DMS114 treated with DMSO at 0.1 percent for 48 hours (cell line): ENCODE measurements around the gene HEMK1.

Experiments used
- DNase-seq: peaks from one replicate; lab custom pipeline; 2025; ENCODE audit not compliant: unreplicated experiment; lab: John Stamatoyannopoulos, UW

The HEMK1 gene

GRCh38 chr3:50572801-50573371 lies 3.6 kb downstream of the HEMK1 start:
- no peak for DNase-seq

DNA sequence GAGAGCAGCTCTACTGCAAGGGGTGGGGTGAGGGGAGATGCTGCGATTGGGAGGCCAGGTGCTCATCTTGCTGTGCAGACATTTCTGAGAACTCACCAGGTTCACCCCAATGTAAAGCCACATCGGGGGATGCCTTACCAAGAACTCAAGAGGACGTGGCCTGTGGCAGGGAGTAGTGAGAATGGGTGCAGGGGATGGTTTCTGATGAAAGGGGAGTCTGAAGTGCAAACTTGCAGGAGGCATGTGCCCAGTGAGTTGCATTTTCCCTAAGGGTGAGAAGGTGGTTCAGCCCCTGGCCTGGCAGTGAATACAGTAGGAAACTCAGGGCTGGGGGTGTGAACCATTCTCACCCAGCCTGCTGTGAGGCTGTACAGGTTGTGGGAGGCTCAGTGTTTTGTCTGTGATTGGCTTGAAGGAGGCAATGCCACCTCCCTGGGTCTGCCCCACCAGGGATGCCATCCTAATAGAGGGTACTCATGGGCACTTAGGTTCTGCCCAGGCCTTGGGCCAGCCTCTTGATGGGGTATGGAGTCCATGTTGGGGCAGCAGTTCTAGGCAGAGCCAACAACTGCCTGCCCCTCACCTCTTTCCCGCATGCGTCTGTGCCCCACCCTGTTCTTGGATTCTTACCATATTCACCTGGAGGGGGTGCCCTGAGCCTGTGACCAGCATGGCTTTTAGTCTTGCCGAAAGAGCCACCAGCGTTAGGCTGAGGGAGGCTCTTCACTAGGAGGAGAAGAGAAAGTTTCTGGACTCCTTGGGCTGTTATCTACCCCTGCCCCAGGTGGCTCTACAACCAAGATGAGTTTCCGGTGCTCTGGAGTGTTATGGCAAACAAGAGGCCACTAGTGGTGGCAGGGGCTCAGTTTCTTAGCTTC lies 4.5 kb downstream of the HEMK1 start:
- DNase-seq = no peak

DNA sequence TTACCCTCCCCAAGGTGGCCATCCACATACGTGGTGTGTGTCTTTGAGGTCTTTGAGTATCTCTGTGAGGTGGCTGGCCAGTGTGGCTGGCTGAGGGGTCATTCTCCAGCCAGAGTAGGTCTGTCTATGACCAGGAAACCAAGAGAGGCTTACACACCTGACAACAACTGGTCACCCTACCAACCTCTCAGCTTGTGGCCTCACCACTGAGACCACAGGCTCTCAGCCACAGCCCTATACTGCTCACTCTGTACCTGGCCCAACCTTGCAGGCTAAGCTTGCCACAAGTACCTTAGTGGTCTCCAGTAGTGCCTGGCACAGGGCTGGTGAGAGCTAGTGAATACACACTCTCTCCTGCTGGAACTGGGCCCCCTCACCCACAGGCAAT lies 5.1 kb downstream of the HEMK1 start:
- no peak for DNase-seq

- no peak for DNase-seq
Measured at GRCh38 chr3:50575372-50575771, 6.0 kb downstream of the HEMK1 start.

DNA sequence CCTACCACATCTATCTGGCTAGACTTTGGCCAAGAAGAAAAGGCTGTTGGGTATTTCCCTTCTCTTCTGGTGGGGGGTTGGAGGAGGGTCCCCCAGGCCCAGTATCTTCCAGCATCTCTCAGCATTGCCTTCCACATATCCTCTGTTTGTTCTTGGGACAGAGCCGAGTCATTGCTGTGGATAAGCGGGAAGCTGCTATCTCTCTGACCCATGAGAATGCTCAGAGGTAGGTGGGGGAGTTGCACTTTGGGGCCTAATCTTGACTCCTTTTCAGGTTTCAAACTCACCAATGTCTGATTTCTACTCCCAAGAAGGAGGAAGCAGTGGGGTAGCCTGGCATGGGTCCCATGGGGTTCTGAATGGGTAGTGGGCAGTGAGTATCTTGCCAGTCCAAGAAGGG lies 8.0 kb downstream of the HEMK1 start:
- DNase-seq = no peak

GRCh38 chr3:50580683-50581458 lies 11.5 kb downstream of the HEMK1 start:
- DNase-seq = no peak

GRCh38 chr3:50581459-50581842 lies 12.1 kb downstream of the HEMK1 start:
- no peak for DNase-seq

DNA sequence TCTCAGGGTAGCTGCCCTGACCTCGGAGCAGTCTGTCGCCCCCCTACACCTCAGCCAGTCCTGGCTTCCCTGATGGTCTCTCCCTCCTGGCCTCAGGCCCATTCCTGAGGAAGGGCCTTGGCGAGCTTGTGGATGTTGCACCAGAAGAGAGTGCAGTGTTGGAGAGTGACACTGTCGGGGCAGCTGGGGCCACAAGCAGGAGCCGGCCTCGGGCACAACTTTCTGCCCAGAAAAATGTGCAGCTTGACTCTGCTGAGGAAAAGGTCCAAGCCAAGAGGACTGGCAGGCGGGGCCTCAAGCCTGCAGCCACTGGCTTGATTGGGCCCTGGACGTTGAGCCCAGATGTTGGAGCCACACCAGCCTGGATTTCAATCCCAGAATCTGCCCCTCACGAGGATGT lies 12.8 kb downstream of the HEMK1 start:
- no peak for DNase-seq

DNA sequence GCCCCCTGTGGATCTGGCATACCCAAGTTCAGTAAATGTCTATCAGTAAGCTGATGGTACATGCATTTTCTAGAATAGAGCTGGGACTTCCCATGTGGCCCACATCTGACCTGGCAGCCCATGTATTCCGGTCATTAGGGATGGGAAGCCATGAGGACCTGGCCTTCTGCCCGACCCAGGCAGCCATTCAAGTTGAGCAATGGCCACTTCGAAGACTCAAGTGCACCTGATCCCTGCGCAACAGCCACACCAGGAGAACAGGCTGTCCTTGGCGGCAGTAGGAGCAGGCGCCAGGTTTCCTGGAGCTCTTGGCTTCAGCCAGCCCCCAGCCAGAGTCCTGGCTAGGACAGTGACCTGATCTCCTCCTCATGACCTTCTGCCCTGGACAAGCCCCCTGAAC lies 14.6 kb downstream of the HEMK1 start:
- no peak for DNase-seq

DNA sequence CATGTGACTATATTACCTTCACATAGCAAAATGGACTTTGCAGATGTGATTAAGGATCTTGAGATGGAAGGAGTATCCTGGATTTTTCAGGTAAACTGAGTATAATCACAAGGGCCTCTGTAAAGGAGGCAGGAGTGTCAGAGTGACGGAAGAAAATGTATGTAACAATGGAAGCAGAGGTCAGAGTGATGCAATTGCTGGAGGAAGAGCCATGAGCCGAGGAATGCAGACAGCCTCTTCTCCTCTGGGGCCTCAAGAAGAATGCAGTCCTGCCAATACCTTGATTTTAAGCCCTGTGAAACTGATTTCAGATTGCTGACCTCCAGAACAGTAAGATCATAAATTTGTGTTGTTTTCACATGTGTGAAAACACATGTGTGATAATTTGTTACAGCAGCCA lies 15.1 kb downstream of the HEMK1 start:
- DNase-seq = no peak

- no peak for DNase-seq
Measured at GRCh38 chr3:50585919-50586762, 16.8 kb downstream of the HEMK1 start.

DNA sequence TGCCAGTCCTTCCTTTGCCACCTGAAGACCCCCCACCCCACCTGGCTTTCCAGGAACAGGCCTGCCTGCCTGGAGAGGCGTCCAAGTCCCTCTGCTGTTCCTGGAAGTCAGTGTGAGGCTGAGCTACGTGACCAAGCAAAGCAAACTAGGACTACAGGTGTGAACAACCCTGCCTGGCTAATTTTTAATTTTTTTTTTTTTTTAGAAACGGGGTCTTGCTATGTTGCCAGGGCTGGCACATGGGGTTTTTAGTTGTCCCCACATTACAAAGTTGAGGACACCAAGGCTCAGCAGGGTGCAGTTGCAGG lies 17.4 kb downstream of the HEMK1 start:
- DNase-seq = no peak

DNA sequence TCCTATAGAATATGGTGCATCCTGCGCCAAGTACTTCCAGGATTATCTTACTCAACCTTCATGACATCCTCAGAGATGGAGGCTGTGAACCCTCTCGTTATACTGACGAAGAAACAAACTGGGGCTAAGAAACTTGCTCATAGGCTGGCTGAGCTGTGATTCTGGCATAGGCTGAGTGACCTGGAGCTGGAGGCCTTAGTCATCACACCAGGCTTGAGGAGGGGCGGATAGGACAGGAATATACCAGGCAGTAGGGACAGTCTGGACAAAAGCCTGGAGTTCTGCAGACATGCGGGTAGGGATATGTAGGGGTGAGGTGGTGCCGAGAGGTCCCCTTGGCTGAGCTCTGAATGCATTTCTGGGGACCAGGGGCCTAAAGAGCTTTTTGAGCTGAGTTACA lies 18.1 kb downstream of the HEMK1 start:
- DNase-seq = no peak

DNA sequence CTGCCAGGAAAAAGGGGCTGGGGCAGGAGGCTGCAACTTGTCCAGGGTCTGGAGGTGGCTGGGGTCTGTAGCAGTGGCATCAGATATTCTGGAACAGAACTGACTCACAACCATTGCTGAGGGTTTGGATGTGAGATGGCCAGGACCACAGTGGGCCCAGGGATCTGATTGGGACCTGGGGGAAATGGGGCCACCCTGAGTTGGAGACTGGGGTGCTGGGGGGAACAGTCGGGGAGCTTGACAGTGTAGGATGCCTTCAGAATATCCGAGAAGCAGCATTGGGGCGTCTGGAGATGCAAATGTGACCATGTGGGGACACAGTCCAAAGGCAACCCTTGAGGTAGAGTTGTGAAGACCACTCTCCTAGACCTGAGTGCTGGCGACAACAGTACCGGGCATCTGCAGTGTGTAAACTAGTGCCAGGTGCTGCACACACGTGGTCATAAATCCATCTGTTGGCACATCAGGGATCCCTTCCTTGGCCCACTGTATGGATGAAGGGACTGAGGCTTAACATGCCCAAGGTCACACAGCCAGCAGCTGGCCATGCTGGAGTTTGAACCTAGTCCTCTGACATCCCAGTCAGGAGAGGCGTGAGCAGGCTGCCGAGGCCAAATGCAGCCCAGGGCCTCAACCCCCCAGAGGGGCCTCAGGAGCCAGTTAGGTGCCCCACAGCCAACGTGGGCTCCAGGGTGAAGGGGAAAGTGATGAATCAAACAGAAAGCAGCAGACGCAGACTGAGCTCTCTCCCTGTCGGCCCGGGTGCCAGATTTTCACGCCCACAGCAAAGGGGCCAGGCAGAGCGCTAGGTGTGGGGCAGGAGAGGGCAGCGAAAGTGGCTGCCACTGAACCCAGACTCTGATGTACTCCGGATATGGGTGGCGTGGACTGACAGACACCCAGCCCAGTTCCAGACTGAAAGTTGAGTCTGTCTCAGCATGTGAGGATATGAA lies 18.8 kb downstream of the HEMK1 start:
- DNase-seq = no peak

DNA sequence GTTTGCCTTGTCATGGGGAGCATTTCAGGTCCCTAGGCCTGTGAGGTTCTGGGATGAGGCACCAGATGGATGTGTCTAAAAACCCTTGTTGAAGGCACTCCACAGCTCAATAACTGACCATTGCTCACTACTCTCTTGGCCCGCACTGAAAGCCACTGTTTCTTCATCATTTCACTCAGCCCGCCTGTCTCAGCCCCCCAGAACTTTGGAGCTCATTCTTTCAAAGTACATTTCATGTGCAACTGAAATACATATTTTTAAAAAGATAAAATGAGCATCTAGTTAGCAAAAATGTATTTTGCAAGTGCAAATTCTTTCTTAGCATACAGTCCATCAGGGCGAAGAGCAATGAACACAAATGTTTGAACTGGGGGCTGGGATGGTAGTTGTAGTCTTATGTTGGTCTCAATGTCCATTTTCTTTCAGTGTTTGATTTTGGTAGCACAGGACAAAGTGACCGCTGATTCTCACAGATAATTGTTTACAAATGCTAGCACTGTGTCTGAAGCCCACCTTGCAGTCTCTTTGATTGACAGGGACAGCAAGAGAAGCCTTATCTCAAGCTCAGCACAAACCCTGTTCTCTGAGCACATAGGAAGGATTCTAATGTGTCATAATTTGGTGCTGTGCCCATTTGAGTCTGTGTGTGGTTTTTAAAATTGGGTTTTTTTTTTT lies 19.6 kb downstream of the HEMK1 start:
- no peak for DNase-seq

DNA sequence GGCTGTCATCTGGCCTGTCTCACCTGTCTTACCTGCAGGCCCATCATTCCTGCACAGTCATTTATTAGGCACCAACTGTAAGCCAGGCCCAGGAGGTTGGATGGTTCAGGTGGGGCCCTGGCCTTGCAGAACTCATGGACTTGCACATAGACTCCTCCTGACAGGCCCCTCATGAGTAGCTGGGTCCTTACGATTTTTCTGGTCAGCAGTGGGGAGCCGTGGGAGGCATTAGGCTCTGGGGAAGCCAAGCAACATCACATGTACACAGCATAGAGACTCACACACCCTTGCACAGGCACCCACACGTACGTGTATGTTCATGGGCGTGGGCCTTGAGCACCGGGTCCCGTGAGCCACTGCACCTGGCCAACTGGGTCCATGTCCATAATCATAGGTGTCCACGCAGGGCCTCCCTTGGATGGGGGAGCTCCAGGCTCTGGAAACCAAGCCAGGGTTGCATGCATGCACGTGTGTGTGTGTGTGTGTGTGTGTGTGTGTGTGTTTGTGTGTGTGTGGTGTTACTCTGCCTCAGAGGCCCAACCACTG lies 21.9 kb downstream of the HEMK1 start:
- DNase-seq = no peak

GRCh38 chr3:50592568-50592967 lies 23.2 kb downstream of the HEMK1 start:
- no peak for DNase-seq

DNA sequence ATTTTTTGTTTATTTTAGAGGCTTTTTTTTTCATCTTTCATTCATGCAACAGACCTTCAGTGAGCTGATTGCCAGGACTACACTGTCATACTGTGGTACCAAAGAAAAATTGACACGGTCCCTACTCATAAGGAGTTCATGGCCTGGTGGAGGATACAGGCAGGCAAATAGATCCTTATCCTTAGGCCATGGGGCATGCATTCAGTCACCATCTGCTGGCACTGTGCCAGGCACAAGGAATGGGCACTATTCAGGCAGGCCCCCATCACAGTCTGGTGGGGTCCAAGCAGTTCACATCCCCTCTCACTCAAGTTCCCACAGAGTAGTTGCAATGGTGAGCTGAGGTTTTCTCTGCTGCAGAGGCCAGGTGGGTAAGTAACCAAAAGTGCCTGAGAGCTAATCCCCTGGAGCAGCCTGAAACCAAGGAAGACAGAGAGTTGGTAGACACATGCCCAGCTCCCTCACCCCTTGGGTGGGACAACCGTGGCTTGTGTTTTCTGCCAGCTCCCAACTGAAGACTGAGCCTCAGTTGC lies 25.0 kb downstream of the HEMK1 start:
- no peak for DNase-seq

DNA sequence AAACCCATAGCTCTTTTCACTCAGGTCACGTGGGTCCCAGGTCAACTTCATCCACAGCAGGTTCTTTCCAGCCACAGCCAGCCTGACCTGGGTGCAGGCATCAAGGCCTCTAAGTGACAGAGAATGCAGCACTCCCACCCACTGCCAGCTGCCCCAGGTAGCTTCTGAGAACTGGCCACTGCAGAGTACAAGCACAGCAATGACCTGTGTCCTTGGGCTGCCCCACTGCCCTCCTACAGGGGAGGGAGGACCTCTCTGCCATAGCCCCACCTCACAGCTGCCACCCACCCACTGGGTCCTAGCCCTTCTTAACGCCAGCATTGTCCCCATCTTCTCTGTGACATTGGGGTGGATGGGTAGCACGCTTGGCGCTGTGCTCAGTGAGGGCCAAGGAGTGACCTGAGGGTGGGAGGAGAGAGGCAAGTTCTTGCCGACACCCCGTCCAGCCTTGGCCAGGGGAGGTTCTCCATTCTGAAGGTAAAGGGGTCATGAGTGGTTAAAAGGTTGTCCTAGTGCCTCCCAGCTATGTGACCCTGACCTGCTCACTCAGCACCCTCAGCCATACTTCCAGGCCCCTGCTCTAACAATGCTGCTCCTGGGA lies 29.9 kb downstream of the HEMK1 start:
- no peak for DNase-seq
